ENCODE results near the gene TEDC1. TPM values are rescaled to one million over a fixed set of nuclear protein-coding genes. Genes with fewer than 3 reads are reported as not detected.

TEDC1 gene
- polyA plus RNA-seq, 1 of the 3 experiments (the other 2 are of a cell fraction) = 13.4 TPM

DNA sequence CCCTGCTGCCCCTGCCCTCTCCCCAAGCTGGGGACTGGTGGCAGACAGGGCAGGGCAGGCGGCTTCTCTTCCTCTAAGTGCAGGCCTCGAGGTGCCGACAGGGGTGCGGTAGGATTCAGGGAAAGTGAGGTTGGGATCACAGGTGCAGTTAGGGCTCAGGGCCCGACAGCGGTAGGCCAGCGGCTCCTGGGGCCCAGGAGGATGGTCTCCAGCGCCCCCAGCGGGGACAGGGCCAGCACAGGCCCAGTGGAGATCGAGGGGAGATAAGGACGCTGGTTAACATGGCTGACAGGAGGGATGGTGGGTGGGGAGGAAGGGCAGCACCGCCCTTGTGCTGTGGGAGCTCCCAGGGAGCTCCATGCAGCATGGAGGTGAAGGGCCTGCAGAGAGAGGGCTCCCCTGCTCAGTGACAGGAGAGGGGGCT, 5.3 kb upstream of the TEDC1 start:
- no peaks in the 10 kb centered on the region for H4K20me1 ChIP-seq (ENCODE audit: insufficient read depth)
- 31% methylated on average over 11 of the region's 12 CpGs for WGBS (ENCODE audit: low lambda C conversion rate)
- H3K4me1 ChIP-seq (ENCODE audit: control insufficient read depth in 1 of 2, insufficient read depth in 2 of 2, low read depth in 1 of 2, low read length in 1 of 2) = peaks cover 27 to 67% of the 10 kb centered on the region in 2 experiments; a peak in 3 of 4 replicates
- H3K9ac ChIP-seq = no peak overlapping the region
- ChIA-PET CTCF (interaction anchor here (0.7 to 7.2 kb wide), 17 partner anchors 9 to 118 kb away, joined by 3 to 137 read pairs (median 3); no protein-coding TSS in a partner anchor), POLR2A (interaction anchor here (0.9 to 1.0 kb wide), 2 partner anchors 13 to 15 kb away, joined by 3 to 4 read pairs; no protein-coding TSS in a partner anchor)
- no peak overlapping the region for H3K4me3 ChIP-seq (ENCODE audit: low read depth in 2 of 2, low read length in 1 of 2)
- peaks cover 12% of the 10 kb centered on the region for H3F3A ChIP-seq (replicated peaks; ENCODE audit: insufficient read depth)
- no peaks in the 10 kb centered on the region for H3K9me3 ChIP-seq
- peak overlapping the region; percentile 47 to 61; a peak in 2 of 4 replicates for H3K27ac ChIP-seq (ENCODE audit: low read depth in 2 of 2, low read length in 1 of 2)
- H3K4me2 ChIP-seq = no peak overlapping the region
- no peaks in the 10 kb centered on the region for H3K9me2 ChIP-seq
- H3K79me2 ChIP-seq (ENCODE audit: insufficient read depth) = no peaks in the 10 kb centered on the region
- H3K36me3 ChIP-seq (replicated peaks in 1 of 2; ENCODE audit: control insufficient read depth in 1 of 2, insufficient read depth in 2 of 2, low read length in 1 of 2) = no peaks in the 10 kb centered on the region
- peak; percentile 92 for DNase-seq
- H2AFZ ChIP-seq (ENCODE audit: low read depth) = no peak overlapping the region
- H3K27me3 ChIP-seq (ENCODE audit: insufficient read depth) = no peaks in the 10 kb centered on the region
- no peak; the same call in 1 of the 2 replicates for TF ChIP-seq RCOR1 (IDR thresholded peaks at IDR 0.05; ENCODE audit: low read length)
- no peak for TF ChIP-seq RXRA (IDR thresholded peaks at IDR 0.05; ENCODE audit: borderline replicate concordance, low read depth)
- peak; percentile 49 for TF ChIP-seq CHD2 (IDR thresholded peaks at IDR 0.05; ENCODE audit: low read length, partially characterized antibody)
- peak; percentile 33; the same call in 1 of the 2 replicates for TF ChIP-seq SMC3 (IDR thresholded peaks at IDR 0.05; ENCODE audit: low read depth, low read length)
- TF ChIP-seq MXI1 (IDR thresholded peaks at IDR 0.05; ENCODE audit: low read depth, low read length) = peak; percentile 59; the same call in 1 of the 2 replicates
- no peak for TF ChIP-seq MEF2A (IDR thresholded peaks at IDR 0.05; ENCODE audit: borderline replicate concordance, low read depth)
- TF ChIP-seq YY1 (IDR thresholded peaks at IDR 0.05; ENCODE audit: low read depth) = peak; percentile 68; the same call in 1 of the 2 replicates
- TF ChIP-seq EZH2phosphoT487 (IDR thresholded peaks at IDR 0.05; ENCODE audit: borderline replicate concordance, low read depth) = no peak
- TF ChIP-seq, protein P1, sequence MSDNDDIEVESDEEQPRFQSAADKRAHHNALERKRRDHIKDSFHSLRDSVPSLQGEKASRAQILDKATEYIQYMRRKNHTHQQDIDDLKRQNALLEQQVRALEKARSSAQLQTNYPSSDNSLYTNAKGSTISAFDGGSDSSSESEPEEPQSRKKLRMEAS (IDR thresholded peaks at IDR 0.05; ENCODE audit: low read depth) = no peak
- no peak for TF ChIP-seq ELF1 (IDR thresholded peaks at IDR 0.05)
- TF ChIP-seq JUND (IDR thresholded peaks at IDR 0.05) = no peak
- no peak for TF ChIP-seq PBX3 (IDR thresholded peaks at IDR 0.05)
- TF ChIP-seq FOSL2 (IDR thresholded peaks at IDR 0.05; ENCODE audit: borderline replicate concordance, low read depth) = no peak
- no peak for TF ChIP-seq EP300 (IDR thresholded peaks at IDR 0.05; ENCODE audit: borderline replicate concordance in 1 of 2, low read depth in 1 of 2, low read length in 1 of 2)
- peak; percentile 58 for TF ChIP-seq CTCF (IDR thresholded peaks at IDR 0.05)
- TF ChIP-seq SIN3A (IDR thresholded peaks at IDR 0.05; ENCODE audit: borderline replicate concordance, low read depth, low read length) = no peak
- TF ChIP-seq TCF12 (IDR thresholded peaks at IDR 0.05) = no peak
- no peak for TF ChIP-seq RFX5 (IDR thresholded peaks at IDR 0.05; ENCODE audit: low read length)
- TF ChIP-seq TAF1 (IDR thresholded peaks at IDR 0.05; ENCODE audit: borderline replicate concordance, low read depth, low read length) = no peak
- 0 out of 2 replicates have a peak, but pooled peaks have one; percentile 12 for TF ChIP-seq FOXJ3 (CRISPR knock-in tag; IDR thresholded peaks at IDR 0.05)
- peak; percentile 69 for TF ChIP-seq RAD21 (IDR thresholded peaks at IDR 0.05; ENCODE audit: low read length)
- TF ChIP-seq NFIC (IDR thresholded peaks at IDR 0.05; ENCODE audit: borderline replicate concordance) = no peak
- no peak for TF ChIP-seq GABPA (IDR thresholded peaks at IDR 0.05; ENCODE audit: low read depth)
- no peak for TF ChIP-seq USF2 (IDR thresholded peaks at IDR 0.05; ENCODE audit: borderline replicate concordance, low read depth, low read length)
- no peak for TF ChIP-seq NRF1 (IDR thresholded peaks at IDR 0.05; ENCODE audit: low read depth, low read length)
- no peak for TF ChIP-seq POLR2AphosphoS5 (IDR thresholded peaks at IDR 0.05; ENCODE audit: low read depth, low read length)
- TF ChIP-seq TEAD4 (IDR thresholded peaks at IDR 0.05; ENCODE audit: borderline replicate concordance, insufficient read depth) = no peak
- TF ChIP-seq, protein P2, sequence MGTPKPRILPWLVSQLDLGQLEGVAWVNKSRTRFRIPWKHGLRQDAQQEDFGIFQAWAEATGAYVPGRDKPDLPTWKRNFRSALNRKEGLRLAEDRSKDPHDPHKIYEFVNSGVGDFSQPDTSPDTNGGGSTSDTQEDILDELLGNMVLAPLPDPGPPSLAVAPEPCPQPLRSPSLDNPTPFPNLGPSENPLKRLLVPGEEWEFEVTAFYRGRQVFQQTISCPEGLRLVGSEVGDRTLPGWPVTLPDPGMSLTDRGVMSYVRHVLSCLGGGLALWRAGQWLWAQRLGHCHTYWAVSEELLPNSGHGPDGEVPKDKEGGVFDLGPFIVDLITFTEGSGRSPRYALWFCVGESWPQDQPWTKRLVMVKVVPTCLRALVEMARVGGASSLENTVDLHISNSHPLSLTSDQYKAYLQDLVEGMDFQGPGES (IDR thresholded peaks at IDR 0.05; ENCODE audit: low read depth, low read length) = no peak
- TF ChIP-seq FOXM1 (IDR thresholded peaks at IDR 0.05; ENCODE audit: low read depth) = no peak
- TF ChIP-seq GATA2 (CRISPR knock-in tag; IDR thresholded peaks at IDR 0.05) = peak; percentile 100
- TF ChIP-seq, protein P3, sequence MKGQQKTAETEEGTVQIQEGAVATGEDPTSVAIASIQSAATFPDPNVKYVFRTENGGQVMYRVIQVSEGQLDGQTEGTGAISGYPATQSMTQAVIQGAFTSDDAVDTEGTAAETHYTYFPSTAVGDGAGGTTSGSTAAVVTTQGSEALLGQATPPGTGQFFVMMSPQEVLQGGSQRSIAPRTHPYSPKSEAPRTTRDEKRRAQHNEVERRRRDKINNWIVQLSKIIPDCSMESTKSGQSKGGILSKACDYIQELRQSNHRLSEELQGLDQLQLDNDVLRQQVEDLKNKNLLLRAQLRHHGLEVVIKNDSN (IDR thresholded peaks at IDR 0.05; ENCODE audit: borderline replicate concordance, low read depth) = no peak

All from SK-N-SH (cell line).